ENCODE measurements around the gene PKP4. TPM values are rescaled to one million over a fixed set of nuclear protein-coding genes. Genes with fewer than 3 reads are reported as not detected.

Gene PKP4
- total RNA-seq, 2 donors from 2014 or later = 90.5 to 102 TPM

- Histone ChIP-seq H3K9ac (ENCODE audit: extremely low read depth, low read length, poor library complexity, severe bottlenecking) (no peak overlapping the region), H3K36me3 (ENCODE audit: control insufficient read depth, insufficient read depth, low read length) (no peaks in the 10 kb centered on the region), H3K9me3 (ENCODE audit: control insufficient read depth, low read length) (no peaks in the 10 kb centered on the region), H3K27ac (ENCODE audit: low read depth, low read length) (no peak overlapping the region), H3K4me1 (ENCODE audit: control insufficient read depth, insufficient read depth, low read length) (no peaks in the 10 kb centered on the region), H3K4me3 (ENCODE audit: low read length) (no peak overlapping the region), H3K27me3 (ENCODE audit: control insufficient read depth, insufficient read depth, low read length, poor library complexity, severe bottlenecking) (no peaks in the 10 kb centered on the region)
- no peaks in the 10 kb centered on the region for H3K9me3 Mint-ChIP-seq
- H3K27me3 Mint-ChIP-seq (ENCODE audit: insufficient read depth) = no peaks in the 10 kb centered on the region
- peaks cover 26% of the 10 kb centered on the region for H3K4me1 Mint-ChIP-seq
- H3K27ac Mint-ChIP-seq = no peak overlapping the region
- H3K4me3 Mint-ChIP-seq = no peak overlapping the region
- TF ChIP-seq CTCF (conservative IDR thresholded peaks at IDR 0.05) = no peak
- no peaks in the 10 kb centered on the region for H3K36me3 Mint-ChIP-seq (ENCODE audit: low read depth)
- no peak for DNase-seq
- WGBS, 2 experiments (ENCODE audit: insufficient coverage in 1 of 2, insufficient read length in 1 of 2) = 89 to 91% methylated on average over 3 to 5 of the region's 5 CpGs
Observed at GRCh38 chr2:158495175-158495574, 38.4 kb downstream of the PKP4 start.

- TF ChIP-seq CTCF (conservative IDR thresholded peaks at IDR 0.05) = no peak
- Histone ChIP-seq H3K27me3 (ENCODE audit: control insufficient read depth, insufficient read depth, low read length, poor library complexity, severe bottlenecking) (no peaks in the 10 kb centered on the region), H3K9ac (ENCODE audit: extremely low read depth, low read length, poor library complexity, severe bottlenecking) (no peak overlapping the region), H3K9me3 (ENCODE audit: control insufficient read depth, low read length) (no peaks in the 10 kb centered on the region), H3K4me3 (ENCODE audit: low read length) (no peak overlapping the region), H3K36me3 (ENCODE audit: control insufficient read depth, insufficient read depth, low read length) (no peaks in the 10 kb centered on the region), H3K4me1 (ENCODE audit: control insufficient read depth, insufficient read depth, low read length) (no peaks in the 10 kb centered on the region), H3K27ac (ENCODE audit: low read depth, low read length) (no peak overlapping the region)
- 79 to 81% methylated on average over 1 to 3 of the region's 3 CpGs for WGBS, 2 experiments (ENCODE audit: insufficient coverage in 1 of 2, insufficient read length in 1 of 2)
- DNase-seq = no peak
- no peaks in the 10 kb centered on the region for H3K9me3 Mint-ChIP-seq
- H3K4me1 Mint-ChIP-seq = peaks cover 13% of the 10 kb centered on the region
- H3K27me3 Mint-ChIP-seq (ENCODE audit: insufficient read depth) = no peaks in the 10 kb centered on the region
- no peak overlapping the region for H3K4me3 Mint-ChIP-seq
- no peak overlapping the region for H3K27ac Mint-ChIP-seq
- no peaks in the 10 kb centered on the region for H3K36me3 Mint-ChIP-seq (ENCODE audit: low read depth)
Observed at GRCh38 chr2:158496986-158497385, 40.2 kb downstream of the PKP4 start.

GRCh38 chr2:158497486-158497885 is 40.7 kb downstream of the PKP4 start:
- H3K36me3 Mint-ChIP-seq (ENCODE audit: low read depth) = no peaks in the 10 kb centered on the region
- Histone ChIP-seq H3K36me3 (ENCODE audit: control insufficient read depth, insufficient read depth, low read length) (no peaks in the 10 kb centered on the region), H3K4me1 (ENCODE audit: control insufficient read depth, insufficient read depth, low read length) (no peaks in the 10 kb centered on the region), H3K27ac (ENCODE audit: low read depth, low read length) (no peak overlapping the region), H3K4me3 (ENCODE audit: low read length) (no peak overlapping the region), H3K27me3 (ENCODE audit: control insufficient read depth, insufficient read depth, low read length, poor library complexity, severe bottlenecking) (no peaks in the 10 kb centered on the region), H3K9ac (ENCODE audit: extremely low read depth, low read length, poor library complexity, severe bottlenecking) (no peak overlapping the region), H3K9me3 (ENCODE audit: control insufficient read depth, low read length) (no peaks in the 10 kb centered on the region)
- peaks cover 13% of the 10 kb centered on the region for H3K4me1 Mint-ChIP-seq
- H3K27ac Mint-ChIP-seq = no peak overlapping the region
- no peak overlapping the region for H3K4me3 Mint-ChIP-seq
- WGBS, 2 experiments (ENCODE audit: insufficient coverage in 1 of 2, insufficient read length in 1 of 2) = 100% methylated on average over 1 of the region's 1 CpG
- TF ChIP-seq CTCF (conservative IDR thresholded peaks at IDR 0.05) = no peak
- DNase-seq = no peak
- no peaks in the 10 kb centered on the region for H3K9me3 Mint-ChIP-seq
- no peaks in the 10 kb centered on the region for H3K27me3 Mint-ChIP-seq (ENCODE audit: insufficient read depth)

Measured in endodermal cell (in vitro differentiated cells).